Measurements from ENCODE around the gene EGF.
"Not testable (repeated sequence)": the region's sequence is repeated elsewhere in the genome, so short reads cannot be mapped to it uniquely, and the experiment has no call there.

EGF gene

DNA sequence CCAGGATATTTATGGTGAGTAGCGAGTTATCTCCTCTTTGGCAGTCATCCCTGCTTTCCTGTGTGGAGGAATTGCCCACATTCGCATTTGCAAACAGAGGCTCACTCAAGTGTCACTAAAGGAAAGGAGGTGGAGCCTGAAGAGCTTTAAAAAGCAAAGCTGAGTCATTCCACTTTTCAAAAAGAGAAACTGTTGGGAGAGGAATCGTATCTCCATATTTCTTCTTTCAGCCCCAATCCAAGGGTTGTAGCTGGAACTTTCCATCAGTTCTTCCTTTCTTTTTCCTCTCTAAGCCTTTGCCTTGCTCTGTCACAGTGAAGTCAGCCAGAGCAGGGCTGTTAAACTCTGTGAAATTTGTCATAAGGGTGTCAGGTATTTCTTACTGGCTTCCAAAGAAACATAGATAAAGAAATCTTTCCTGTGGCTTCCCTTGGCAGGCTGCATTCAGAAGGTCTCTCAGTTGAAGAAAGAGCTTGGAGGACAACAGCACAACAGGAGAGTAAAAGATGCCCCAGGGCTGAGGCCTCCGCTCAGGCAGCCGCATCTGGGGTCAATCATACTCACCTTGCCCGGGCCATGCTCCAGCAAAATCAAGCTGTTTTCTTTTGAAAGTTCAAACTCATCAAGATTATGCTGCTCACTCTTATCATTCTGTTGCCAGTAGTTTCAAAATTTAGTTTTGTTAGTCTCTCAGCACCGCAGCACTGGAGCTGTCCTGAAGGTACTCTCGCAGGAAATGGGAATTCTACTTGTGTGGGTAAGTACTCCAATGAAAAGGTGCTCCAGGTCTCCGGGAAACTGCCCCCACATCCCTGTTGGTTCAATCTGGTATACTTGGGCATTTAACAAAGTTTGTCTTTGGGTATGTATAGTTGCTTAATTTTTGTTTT lies at the start of gene EGF:
EGF (plus strand) TSS at position 178 of the 890 bp plus-strand sequence; CDS start at position 631, 453 bp downstream.
- no peak for DNase-seq

- DNase-seq: no peak
Measured at GRCh38 chr4:109864134-109864533, 48.5 kb upstream of the EGF start.

GRCh38 chr4:109870061-109870460 lies 42.6 kb upstream of the EGF start:
- DNase-seq: no peak

DNA sequence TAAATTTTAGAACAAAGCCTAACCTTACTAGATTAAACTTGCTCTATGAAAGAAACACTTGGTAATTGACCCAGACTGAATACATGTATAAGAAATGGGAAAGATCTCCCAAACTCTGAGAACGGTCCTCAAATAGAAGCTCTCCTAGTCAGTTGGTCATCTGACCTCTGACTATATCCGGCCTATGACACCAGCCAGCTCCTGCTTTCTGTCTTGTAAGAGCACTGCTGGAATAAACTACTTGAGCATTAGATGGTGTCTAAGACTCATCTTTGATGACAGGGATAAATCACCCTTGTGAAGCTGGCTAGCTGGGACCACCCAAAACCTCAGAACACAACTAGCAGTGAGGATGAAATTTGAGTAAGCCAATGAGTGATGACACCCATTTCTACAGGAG lies 40.6 kb upstream of the EGF start:
- no peak for DNase-seq

- DNase-seq: no peak
Measured at GRCh38 chr4:109872950-109873656, 39.6 kb upstream of the EGF start.

DNA sequence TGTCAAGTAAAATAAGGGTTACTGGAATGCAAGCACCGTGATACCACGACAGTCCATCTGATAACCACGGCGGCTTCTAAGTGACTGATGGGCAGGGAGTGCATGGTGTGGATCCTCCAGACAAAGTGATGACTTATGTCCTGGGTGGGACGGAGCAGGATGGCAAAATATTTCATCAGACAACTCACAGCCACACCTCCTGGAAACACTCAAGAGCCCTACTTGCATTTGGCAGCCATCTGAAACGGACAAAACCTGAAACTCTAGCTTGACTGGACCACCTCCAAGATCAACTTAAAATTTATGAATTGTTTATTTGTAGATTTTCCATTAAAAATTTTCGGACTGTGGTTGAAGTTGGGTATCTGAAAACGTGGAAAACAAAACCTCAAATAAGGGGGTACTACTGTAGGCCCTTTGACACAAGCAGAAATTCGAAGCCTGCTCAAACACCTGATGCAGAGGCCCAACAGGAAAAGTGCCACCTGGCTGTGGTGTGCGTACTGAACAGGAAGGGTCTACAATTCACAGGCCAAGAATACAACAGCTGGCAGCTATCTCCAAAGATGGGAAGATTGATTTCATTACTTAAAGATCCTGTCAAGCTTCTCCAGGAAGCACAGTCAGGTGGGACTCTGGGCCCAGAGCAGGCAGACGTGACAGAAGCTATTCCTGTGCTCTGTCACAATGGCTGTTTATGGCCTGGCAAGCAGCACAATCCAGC lies 38.7 kb upstream of the EGF start:
- DNase-seq: no peak

DNA sequence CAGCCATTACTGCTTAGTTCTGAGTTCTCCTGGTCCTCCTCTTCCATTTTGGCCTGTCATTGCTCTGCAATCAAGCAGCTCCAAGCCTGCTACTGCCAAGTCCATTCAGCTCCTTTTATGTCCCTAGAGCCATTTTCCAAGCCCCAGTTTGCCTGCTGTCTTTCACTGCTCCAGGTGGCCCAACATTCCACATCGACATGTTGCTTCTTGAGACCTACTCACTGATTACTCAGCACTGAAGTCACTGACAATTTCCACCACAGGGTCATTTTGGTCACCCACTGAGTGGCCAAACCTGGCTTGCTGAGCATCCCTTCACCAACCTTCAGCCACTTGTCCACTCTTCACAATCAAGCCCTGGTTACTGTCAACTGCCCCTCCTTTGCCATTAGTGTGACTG lies 37.6 kb upstream of the EGF start:
- DNase-seq: no peak

DNA sequence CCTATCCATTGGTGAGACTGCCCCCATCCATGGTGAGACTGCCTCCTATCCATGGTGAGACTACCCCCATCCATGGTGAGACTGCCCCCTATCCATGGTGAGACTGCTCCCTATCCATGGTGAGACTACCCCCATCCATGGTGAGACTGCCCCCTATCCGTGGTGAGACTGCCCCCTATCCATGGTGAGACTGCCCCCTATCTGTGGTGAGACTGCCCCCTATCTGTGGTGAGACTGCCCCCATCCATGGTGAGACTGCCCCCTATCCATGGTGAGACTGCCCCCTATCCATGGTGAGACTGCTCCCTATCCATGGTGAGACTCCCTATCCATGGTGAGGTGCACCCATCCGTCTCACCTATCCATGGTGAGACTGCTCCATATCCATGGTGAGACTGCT lies 37.1 kb upstream of the EGF start:
- DNase-seq: not testable (repeated sequence)

DNA sequence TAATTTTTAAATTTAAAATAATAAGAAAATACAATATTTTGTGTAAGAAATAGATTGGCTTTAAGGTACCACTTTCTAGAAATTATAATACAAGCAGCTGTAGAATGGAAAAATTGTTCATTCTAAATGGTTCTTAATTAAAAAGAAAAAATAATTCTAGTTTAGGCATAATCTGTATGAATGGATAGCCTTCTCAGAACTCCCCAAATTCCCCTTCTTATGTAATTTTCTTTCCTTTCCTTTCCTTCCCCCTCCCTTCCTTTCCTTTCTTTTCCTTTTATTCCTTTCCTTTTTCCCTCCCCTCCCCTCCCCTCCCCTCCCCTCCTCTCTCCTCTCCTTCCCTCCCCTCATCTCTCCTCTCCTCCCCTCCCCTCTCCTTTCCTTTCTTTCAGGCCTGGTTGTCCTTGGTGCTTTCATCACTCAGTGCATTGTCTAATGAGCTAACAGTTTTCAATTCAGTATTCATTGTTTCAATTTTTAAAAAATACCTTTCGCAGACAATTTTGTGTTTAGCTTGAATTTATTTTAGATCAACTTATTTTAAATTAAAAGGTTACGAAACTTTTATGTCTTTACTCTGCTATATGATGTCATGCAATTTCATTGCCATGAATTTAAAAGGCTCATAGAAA lies 35.9 kb upstream of the EGF start:
- DNase-seq: no peak

DNA sequence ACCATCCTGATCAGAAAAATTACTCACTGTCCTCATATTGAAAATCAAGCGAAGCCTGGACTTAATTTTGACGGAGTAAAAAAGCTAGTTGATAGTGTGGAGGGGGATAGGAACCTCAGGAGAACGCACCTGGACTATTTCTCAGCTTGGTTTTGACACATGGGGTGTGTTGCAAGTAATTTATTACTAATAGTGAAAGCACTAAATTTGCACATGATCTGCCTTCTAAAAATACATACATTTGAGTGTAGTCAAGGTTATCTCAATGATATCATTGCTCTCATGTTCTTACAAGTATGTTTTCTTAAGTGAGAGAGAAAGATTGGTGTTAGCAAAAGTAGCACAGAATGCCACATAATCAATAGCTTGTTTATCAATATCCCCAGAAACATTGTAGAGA lies 35.3 kb upstream of the EGF start:
- DNase-seq: no peak

GRCh38 chr4:109878355-109878754 lies 34.3 kb upstream of the EGF start:
- DNase-seq: no peak

DNA sequence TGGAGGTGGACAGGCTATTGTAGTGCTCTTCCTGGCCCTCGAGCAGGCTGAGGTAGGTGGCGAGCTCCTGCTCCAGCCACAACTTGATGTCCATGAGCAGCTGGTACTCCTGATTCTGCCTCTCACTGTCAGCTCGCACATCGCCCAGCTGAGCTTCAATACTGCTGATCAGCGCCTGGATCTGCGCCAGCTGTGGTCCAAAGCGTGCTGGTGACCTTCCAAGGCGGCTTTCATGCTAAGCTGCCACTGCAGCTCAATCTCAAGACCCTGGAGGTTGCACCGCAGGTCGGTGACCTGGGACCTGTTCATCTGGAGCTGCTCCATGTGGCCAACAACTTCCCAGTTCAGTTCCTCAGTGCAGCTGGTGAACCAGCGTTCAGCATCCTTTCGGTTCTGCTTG lies 33.6 kb upstream of the EGF start:
- no peak for DNase-seq

DNA sequence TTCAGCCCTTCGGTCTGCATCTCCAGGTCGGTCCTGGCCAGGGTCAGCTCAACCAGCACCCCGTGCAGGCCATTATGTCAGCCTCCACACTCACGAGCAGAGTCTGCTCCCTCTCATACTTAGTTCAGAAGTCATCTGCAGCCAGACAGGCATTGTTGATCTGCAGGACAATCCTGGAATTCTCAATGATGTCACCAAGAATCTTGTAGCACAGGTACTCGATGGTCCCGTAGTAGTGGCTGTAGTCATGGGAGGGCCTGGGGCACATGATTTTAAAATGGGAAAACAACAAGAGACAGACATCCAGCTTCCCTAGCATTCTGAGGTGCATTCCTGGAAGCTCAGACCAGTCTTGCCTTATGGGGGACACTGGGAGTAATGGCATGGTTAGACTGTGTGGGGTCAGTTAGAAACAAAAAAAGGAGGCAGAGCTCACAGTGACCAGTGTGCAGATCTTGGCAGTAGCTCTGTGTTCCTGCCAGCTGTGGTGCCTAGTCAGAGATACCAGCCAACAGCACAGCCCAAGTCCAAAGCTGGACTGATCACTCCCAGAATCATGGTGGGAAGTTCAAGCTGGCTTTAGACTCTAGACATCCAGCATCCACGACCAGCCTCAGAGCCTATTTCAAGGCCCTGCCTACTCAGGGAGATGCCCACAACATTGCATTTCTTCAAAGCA lies 32.9 kb upstream of the EGF start:
- no peak for DNase-seq

- no peak for DNase-seq
Measured at GRCh38 chr4:109886303-109886702, 26.4 kb upstream of the EGF start.

- DNase-seq: no peak
Measured at GRCh38 chr4:109887071-109887470, 25.6 kb upstream of the EGF start.

DNA sequence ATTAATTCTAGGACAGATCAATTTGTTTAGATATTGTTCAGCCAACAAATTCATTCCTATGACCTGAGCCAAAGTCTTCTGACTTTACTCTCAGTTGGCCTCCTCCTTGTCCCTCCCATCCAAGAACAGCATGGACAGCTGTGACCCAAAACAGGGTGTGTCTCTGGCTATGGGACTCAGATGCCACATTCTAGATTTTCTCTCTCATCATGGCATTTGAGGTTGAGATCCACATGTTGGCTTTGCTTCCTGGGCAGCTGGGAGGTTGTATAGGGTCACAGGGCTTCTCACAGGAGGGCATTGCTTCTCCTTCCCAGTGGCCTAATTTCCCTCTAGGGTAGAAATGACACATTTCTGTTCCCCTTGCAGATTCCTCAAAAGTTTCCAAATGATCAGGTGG lies 22.6 kb upstream of the EGF start:
- no peak for DNase-seq

GRCh38 chr4:109902559-109903251 lies 10.0 kb upstream of the EGF start:
- no peak for DNase-seq

- no peak for DNase-seq
Measured at GRCh38 chr4:109908731-109909130, 4.0 kb upstream of the EGF start.

DNA sequence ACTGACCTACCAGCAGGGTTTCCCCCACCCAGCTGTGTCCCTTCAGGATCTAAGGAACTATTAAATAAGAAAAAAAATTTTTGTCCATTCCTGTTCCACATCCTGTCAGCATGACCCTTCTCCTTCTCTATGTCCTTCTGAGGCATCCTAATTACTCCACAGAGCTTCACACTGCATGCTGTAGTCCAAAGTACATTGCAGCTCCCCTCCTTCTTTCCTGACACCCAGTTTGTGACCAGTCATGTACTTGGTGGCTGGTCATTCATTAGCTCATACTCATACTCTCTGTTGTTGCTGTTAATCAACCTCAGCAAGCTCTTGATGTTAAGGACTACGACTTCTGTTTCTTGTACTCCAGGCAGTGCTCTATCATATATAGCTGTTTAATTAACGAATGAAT lies 2.4 kb upstream of the EGF start:
- DNase-seq: no peak

DNA sequence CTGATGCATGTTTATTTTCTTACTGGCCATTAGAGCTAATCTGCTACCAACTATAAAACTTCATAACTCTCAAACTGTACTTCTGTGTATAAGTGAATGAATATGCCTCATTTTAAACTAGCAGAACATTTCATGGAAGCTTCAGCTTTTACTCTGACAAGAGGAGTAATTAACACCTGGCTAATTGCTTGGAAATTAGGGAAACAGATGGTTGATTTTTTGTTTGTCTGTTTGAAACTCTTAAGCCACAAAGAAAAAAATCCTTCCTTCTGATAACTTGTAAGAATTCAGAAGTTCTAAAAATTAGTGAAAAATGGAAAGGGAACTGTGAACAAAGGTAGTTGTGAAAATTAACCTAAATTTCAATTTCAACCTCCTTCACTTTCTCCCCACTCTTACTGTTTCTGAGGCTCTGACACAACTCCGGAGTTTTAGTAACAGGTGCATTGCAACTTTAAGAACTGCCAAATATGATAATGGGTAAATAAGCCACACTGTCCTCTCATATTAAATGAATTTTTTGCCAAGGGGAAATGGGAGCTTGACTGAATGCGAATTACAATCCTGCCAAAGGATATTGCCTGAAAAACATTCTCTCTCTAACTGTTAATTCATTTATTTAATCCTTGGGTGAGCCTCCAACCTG lies 1.0 kb downstream of the EGF start:
- no peak for DNase-seq

DNA sequence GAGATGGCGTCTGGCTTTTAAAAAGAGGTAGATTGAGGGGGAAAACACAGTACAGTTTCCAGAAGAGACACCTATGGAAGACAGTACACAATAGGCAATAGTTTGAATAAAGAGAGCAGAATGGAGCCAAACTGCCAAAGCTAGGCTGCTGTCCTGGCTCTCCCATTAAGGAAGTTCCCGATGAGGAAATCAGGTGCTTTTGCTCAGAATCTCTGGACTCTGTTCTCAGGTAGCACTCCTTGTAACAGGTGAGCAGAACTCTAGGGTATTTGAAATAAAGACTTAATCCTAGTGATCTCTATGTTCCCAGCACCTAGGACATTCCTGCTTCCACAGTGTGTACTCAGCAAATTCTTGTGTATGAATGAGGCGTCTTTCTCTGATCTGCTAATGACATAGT lies 1.6 kb downstream of the EGF start:
- DNase-seq: no peak
